ENCODE measurements around the gene CDK6.
"Not testable (repeated sequence)": the region's sequence is repeated elsewhere in the genome, so short reads cannot be mapped to it uniquely, and the experiment has no call there.

Gene CDK6

GRCh38 chr7:92622030-92622429 is 214.3 kb downstream of the CDK6 start:
- DNase-seq (ENCODE audit: low read depth) = no peak

DNA sequence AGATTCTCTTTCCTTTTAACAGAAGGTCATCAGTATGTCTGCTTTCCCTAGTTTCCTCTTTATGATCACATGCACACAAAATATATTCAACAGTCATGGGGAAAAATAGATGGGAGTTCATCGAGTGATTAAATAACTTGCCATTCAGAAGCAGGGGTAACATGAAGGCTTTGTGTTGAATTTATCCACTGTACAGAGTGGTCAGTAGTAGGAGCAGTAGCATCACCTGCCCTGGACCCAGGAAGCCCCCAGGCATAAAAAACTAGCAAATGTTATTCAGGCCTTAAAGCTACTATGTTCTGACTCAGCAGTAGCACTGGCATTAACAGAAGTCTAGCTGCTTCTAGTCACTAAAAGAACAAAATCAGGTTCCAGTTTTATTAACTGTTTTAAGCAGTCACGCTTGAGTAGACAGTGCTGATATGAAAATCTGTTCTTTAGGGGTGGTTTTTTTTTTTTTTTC is 214.8 kb downstream of the CDK6 start:
- DNase-seq (ENCODE audit: low read depth) = no peak

GRCh38 chr7:92621026-92621540 is 215.3 kb downstream of the CDK6 start:
- peak; percentile 63 for DNase-seq (ENCODE audit: low read depth)

DNA sequence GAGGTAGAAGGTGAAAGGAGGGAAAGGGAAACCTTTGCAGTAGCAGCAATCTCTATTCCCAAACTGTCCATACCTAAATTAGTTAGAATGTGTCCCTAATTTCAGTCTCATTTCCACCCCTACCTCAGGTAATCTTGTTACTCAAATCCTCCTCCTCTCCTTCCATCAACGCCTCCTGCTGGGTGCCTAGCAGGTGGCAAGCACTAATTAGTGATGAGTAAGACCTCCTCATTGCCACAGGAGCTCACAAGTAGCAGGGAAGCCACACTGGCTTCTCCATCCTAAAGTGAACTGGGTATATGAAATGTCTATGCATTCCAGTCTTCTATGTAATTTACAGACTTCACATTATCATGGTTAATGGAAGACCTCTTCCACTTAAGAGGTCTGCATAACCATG is 220.5 kb downstream of the CDK6 start:
- no peak for DNase-seq (ENCODE audit: low read depth)

GRCh38 chr7:92614660-92615174 is 221.7 kb downstream of the CDK6 start:
- no peak for DNase-seq (ENCODE audit: low read depth)

DNA sequence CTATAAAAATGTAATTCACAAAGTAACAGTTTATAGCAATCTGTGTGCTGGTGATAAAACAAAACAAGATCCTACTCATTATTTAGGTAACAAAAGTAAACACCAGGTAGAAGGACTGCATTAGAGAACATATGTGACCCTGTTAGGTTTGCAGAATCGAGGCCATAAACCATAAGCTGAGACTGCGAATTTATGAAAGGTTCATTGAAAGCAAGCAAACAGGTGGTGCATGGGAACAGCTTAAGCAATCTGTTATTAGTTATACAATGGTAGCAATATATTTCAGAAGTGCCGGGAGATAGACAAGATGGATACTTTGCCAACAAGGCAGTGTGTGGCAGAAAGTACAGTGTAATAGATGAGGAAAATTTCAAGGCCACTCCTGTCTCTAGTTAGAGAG is 222.7 kb downstream of the CDK6 start:
- no peak for DNase-seq (ENCODE audit: low read depth)

GRCh38 chr7:92613214-92613613 is 223.2 kb downstream of the CDK6 start:
- no peak for DNase-seq (ENCODE audit: low read depth)

- no peak for DNase-seq (ENCODE audit: low read depth)
Measured at GRCh38 chr7:92612501-92612900, 223.9 kb downstream of the CDK6 start.

- no peak for DNase-seq (ENCODE audit: low read depth)
Measured at GRCh38 chr7:92611735-92612134, 224.6 kb downstream of the CDK6 start.

DNA sequence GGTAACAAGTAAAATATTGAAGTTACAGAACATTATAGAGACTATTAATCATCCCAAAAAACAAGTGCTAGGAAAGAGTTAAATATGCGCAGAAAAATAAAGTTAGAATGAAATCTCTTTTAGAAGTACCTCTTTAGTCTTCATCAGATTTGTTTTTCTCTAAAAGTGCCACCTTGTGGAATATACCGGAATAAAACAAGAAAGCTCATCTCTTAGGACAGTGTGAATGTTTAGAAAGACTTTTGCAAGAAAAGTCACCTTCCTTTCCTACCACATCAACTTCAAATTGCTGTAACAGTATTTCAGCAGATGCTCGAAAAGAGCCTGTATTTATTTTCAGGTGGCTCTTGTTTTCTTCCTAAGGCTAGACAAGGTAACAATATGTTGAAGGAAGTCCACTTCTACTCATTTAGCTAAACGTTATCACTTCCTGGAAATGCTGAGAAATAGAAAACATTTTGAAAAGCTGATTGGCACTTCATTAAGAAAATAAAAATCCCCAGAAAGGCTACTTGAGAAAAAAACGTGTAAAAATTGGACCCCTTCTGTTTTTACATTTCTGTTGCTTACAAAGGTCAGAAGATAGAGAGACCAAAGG is 226.4 kb downstream of the CDK6 start:
- DNase-seq (ENCODE audit: low read depth) = no peak

DNA sequence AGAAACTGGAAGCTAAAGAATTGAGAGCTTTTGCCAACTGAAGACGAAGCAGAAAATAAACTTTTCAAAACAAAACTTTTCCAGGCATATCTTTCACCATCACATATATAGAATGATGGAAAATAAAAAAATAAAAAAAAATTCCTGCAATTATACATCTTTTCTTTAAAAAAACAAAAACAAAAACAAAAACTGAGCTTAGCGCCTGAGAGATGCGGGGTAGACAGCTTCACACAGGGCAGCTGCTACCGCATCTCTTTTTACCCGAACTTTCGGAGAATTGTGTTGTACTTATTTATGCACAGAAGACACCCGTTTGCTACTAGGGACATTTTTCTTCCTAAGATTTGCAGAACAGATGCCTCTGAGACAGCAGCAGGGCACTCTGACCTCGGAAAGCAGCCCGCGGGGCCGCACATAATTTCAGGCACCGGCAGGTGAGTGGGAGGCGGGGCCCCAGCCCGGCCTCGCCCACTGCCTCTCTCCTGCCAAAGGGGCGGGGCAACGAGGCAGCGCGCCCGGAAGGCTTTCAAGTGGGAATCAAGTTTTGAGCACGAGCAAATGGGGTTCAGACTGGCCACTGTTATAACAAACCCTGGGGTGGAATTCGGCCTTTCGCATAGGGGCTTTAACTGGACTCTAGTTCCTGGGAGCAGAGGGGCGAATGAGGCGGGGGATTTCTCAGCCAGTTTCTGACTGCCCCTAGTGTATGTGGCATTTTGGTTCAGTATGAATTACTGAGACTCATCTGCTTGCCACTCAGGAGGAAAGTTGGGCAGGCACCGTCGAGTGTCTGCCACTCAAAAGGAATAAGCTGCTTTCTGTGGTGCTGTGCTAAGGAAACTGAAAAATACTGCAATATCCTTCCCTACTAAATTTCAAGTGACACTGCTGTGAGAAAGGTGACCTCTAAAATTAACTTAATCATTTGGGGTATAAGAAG is 227.7 kb downstream of the CDK6 start:
- DNase-seq (ENCODE audit: low read depth) = no peak

DNA sequence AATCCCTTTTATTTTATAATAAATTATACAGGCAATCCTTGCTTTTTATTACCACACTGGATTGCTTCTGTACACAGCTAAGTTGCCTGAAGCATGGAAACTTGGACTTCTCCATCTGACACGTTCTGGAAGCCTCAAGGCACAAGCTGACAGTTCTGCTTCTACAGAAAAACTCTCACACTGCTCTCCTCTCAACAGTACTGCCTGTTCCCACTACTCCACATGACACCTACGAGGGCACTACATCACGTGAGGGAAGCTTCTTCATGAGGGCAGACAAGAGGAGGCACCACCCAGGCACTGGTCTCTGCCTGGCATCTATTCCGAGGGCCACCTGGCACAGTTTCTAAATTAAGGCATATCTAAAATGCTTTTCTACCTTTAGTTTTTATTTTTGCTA is 229.4 kb downstream of the CDK6 start:
- no peak for DNase-seq (ENCODE audit: low read depth)

DNA sequence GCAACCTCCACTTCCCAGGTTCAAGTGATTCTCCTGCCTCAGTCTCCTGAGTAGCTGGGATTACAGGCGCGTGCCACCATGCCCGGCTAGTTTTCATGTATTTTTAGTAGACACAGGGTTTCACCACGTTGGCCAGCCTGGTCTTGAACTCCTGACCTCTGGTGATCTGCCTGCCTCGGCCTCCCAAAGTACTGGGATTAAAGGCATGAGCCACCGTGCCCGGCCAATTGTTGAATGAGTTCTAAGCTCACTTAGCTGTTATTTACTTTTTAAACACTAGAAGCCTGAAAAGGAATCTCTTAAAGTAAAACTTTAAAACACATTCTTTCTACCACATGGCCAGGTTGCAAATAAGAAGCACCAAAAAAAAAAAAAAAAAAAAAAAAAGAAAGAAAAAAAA is 231.9 kb downstream of the CDK6 start:
- not testable (repeated sequence) for DNase-seq (ENCODE audit: low read depth)

- DNase-seq (ENCODE audit: low read depth) = no peak
Measured at GRCh38 chr7:92603089-92603445, 233.3 kb downstream of the CDK6 start.

- no peak for DNase-seq (ENCODE audit: low read depth)
Measured at GRCh38 chr7:92602352-92603088, 233.9 kb downstream of the CDK6 start.

DNA sequence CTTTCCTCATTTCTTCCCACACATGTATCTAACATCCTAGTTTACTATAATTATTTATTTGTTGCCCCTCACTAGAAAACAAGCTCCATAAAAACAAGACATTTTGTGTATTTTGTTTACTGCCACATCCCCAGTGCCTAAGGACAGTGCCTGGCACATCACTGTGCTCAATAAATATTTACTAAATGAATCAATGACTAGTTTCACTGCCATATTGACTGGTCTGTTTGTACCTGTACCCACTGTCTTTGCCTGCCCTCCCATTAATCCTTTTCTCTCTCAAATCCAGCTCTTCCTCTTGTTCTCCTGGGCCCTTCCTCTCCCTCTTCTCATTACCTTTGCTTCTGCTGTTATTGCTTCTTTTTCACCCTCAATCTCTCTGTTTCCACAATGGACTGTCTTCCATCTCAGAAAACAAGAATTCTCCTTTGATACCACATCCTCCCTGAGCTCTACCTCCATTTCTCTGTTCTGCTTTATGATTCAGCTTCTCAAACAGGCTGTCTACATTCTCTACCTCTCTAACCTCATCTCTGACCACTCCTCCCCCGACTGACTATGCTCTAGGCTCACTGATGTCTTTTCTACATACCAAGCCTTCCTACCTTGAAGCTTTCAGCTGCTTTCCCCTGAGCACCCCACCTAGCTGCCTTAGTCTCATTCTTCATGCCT is 237.9 kb downstream of the CDK6 start:
- DNase-seq (ENCODE audit: low read depth) = no peak

GRCh38 chr7:92595281-92595680 is 241.1 kb downstream of the CDK6 start:
- DNase-seq (ENCODE audit: low read depth) = no peak

DNA sequence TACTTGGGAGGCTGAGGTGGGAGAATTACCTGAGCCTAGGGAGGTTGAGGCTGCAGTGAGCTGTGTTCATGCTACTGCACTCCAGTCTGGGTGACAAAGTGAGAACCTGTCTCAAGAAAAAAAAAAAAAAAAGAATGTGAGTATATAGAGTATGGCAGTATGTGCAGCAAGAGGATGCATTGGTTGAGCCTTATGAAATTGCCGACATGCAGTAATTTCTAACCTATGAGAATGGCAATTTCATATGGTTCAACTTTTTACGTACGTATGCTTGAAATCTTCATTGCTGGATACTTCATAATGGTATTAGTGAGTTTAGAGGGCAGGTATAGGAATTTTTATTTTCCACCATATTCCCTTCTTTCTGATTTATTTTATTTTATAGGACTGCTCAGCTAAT is 241.6 kb downstream of the CDK6 start:
- DNase-seq (ENCODE audit: low read depth) = no peak

DNA sequence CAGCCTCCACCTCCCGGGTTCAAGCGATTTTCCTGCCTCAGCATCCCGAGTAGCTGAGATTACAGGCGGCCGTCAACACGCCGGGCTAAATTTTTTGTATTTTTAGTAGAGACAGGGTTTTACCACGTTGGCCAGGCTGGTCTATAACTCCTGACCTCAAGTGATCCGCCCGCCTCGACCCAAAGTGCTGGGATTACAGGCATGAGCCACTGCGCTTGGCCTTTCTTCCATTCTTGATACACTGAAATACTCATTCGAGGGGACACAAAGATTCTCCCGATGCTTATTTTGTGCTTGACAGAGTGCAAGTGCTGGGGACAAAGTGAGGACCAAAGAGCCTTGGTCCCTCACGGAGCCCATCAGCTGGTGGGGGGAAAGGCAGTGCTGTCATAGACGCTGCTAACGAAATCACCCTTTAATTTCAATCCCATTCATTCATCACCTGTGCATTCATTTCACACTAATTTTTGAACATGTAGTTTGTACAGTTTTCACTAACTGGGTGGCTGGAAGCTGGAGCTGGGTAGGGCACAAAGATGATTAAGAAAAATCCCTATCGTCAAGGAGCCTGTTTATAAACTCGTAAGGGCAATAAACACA is 245.6 kb downstream of the CDK6 start:
- no peak for DNase-seq (ENCODE audit: low read depth)

DNA sequence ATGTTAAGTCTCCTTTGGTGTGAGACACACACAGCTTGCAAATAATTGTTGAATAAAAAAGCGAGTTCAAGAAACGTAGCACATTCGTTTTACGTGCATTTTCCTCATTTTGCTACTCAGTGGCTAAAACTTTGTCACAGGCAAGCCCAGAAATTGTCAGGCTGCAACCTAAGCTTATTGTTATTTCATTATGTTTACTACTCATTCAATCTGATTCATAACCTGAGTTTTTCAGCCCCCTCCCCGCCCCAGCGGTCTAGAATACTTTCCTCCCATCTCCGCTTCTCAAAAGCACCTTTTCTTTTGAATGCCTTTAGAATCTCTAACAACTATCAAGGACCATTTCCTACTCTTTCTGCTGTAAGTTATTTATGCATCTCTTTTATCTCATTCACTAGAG is 247.3 kb downstream of the CDK6 start:
- DNase-seq (ENCODE audit: low read depth) = no peak

DNA sequence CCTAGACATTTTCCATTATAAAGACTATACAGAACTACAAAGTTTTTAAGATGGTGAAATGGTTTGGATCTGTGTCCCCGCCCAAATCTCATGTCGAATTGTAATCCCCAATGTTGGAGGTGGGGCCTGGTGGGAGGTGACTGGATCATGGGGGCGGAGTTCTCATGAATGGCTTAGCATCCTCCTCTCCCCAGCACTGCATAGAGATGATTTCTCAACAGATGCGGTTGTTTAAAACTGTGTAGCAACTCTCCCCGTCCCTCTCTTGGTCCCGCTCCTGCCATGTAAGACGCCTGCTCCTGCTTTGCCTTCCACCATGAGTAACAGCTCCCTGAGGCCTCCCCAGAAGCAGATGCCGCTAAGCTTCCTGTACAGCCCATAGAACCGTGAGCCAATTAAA is 247.8 kb downstream of the CDK6 start:
- DNase-seq (ENCODE audit: low read depth) = no peak

Data from stimulated activated CD8-positive, alpha-beta memory T cell treated with anti-CD3 and anti-CD28 coated beads, Interleukin-12 subunit alpha, Interleukin-12 subunit beta, amount 100 ng/mL, for 1 hour (primary cell).